Activated CD4-positive, alpha-beta memory T cell treated with anti-CD3 and anti-CD28 coated beads for 36 hours (primary cell): ENCODE measurements around the gene SCYL1. TPM values are rescaled to one million over a fixed set of nuclear protein-coding genes. Genes with fewer than 3 reads are reported as not detected.

Source experiments
- CTCF ChIA-PET: fragments of 350-600 bp; sonication (Branson Sonifier 250); formaldehyde crosslinking; loops from one replicate; lab custom pipeline; 2021; ENCODE audit warnings: antibody characterized with exemption, inconsistent platforms; lab: Charles Lee
- POLR2A ChIA-PET: fragments of 350-600 bp; sonication (Branson Sonifier 250); formaldehyde crosslinking; loops from one replicate; lab custom pipeline; 2021; ENCODE audit warnings: antibody characterized with exemption; lab: Charles Lee
- DNase-seq: peaks from one replicate; pipeline ENCODE4 v3.0.0-alpha.2; 2020
- H3K27ac Mint-ChIP-seq: one replicate; pipeline ENCODE4 v1.8.0; 2021; ENCODE audit warnings: mixed read lengths
- H3K27me3 Mint-ChIP-seq: one replicate; pipeline ENCODE4 v1.8.0; 2021; ENCODE audit warnings: mixed read lengths
- H3K36me3 Mint-ChIP-seq: one replicate; pipeline ENCODE4 v1.8.0; 2021; ENCODE audit warnings: mixed read lengths
- H3K4me1 Mint-ChIP-seq: one replicate; pipeline ENCODE4 v1.8.0; 2021; ENCODE audit warnings: low read depth, mixed read lengths
- H3K4me3 Mint-ChIP-seq: one replicate; pipeline ENCODE4 v1.8.0; 2021; ENCODE audit warnings: mild to moderate bottlenecking, mixed read lengths
- H3K9me3 Mint-ChIP-seq: one replicate; pipeline ENCODE4 v1.8.0; 2021; ENCODE audit warnings: mixed read lengths
- intact Hi-C: fragments of 100-400 bp; cut with micrococcal nuclease; formaldehyde crosslinking; loops from one replicate; pipeline ENCODE4 v1.15.1; 2023
- total RNA-seq, 2 experiments: library from RNA; stranded (reverse); gene quantifications; one replicate each; pipeline ENCODE4 v1.2.3, GENCODE V29; 2021

SCYL1 gene
- total RNA-seq, 2 experiments from 2014 or later, result 67.8 to 69.8 TPM

GRCh38 chr11:65538915-65539743, 14.2 kb downstream of the SCYL1 start:
- CTCF ChIA-PET, result interaction anchor here (0.7 to 10.8 kb wide), 13 partner anchors 9 to 114 kb away, joined by 3 to 176 read pairs (median 21); partner anchors contain the start of genes EHBP1L1, FAM89B, KCNK7 and LTBP3
- H3K36me3 Mint-ChIP-seq, result peaks cover 11% of the 10 kb centered on the region

GRCh38 chr11:65539744-65540289, 14.9 kb downstream of the SCYL1 start:
- peaks cover 13% of the 10 kb centered on the region for H3K4me1 Mint-ChIP-seq
- no peaks in the 10 kb centered on the region for H3K27me3 Mint-ChIP-seq
- no peaks in the 10 kb centered on the region for H3K9me3 Mint-ChIP-seq
- peak overlapping the region; percentile 87 for H3K27ac Mint-ChIP-seq
- H3K4me3 Mint-ChIP-seq, result peak overlapping the region; percentile 79
- H3K36me3 Mint-ChIP-seq, result peaks cover 12% of the 10 kb centered on the region
- intact Hi-C loops, result loop anchor here (1.0 to 2.0 kb wide), 5 partner anchors 17 to 74 kb away; partner anchors contain the start of genes MAP3K11 and ZNRD2
- DNase-seq, result no peak
- ChIA-PET CTCF (interaction anchor here (0.6 to 10.8 kb wide), 21 partner anchors 9 to 152 kb away, joined by 3 to 176 read pairs (median 9); partner anchors contain the start of genes EHBP1L1, FAM89B, FRMD8 and KCNK7), POLR2A (interaction anchor here (0.8 to 3.3 kb wide), 13 partner anchors 13 to 117 kb away, joined by 3 to 17 read pairs (median 6); partner anchors contain the start of genes EHBP1L1, FAM89B, MALAT1 and NEAT1)

More at GRCh38 chr11:65538915-65539743, 14.2 kb downstream of the SCYL1 start:
- Mint-ChIP-seq H3K4me1 (peaks cover 10% of the 10 kb centered on the region), H3K27ac (no peak overlapping the region), H3K27me3 (no peaks in the 10 kb centered on the region), H3K9me3 (no peaks in the 10 kb centered on the region), H3K4me3 (no peak overlapping the region)
- no peak for DNase-seq
- POLR2A ChIA-PET, result interaction anchor here (0.9 to 3.3 kb wide), 7 partner anchors 11 to 116 kb away, joined by 3 to 17 read pairs (median 5); partner anchors contain the start of genes EHBP1L1, FAM89B, NEAT1 and SCYL1
- intact Hi-C loops, result no loop called here

- peak; percentile 94 for DNase-seq
- H3K27ac Mint-ChIP-seq, result peak overlapping the region; percentile 87
- POLR2A ChIA-PET, result interaction anchor here (0.8 to 3.3 kb wide), 14 partner anchors 12 to 117 kb away, joined by 3 to 17 read pairs (median 6); partner anchors contain the start of genes EHBP1L1, FAM89B, MALAT1 and NEAT1
- intact Hi-C loops, result loop anchor here (1.0 to 2.0 kb wide), 5 partner anchors 16 to 74 kb away; partner anchors contain the start of genes MAP3K11 and ZNRD2
- peak overlapping the region; percentile 79 for H3K4me3 Mint-ChIP-seq
- CTCF ChIA-PET, result interaction anchor here (0.6 to 10.8 kb wide), 28 partner anchors 8 to 186 kb away, joined by 3 to 176 read pairs (median 6); partner anchors contain the start of genes EHBP1L1, FAM89B, FRMD8 and KCNK7
- no peaks in the 10 kb centered on the region for H3K27me3 Mint-ChIP-seq
- H3K4me1 Mint-ChIP-seq, result peaks cover 20% of the 10 kb centered on the region
- H3K36me3 Mint-ChIP-seq, result peaks cover 12% of the 10 kb centered on the region
- H3K9me3 Mint-ChIP-seq, result no peaks in the 10 kb centered on the region
These were observed 15.6 kb downstream of the SCYL1 start for GRCh38 chr11:65540290-65541092.

DNA sequence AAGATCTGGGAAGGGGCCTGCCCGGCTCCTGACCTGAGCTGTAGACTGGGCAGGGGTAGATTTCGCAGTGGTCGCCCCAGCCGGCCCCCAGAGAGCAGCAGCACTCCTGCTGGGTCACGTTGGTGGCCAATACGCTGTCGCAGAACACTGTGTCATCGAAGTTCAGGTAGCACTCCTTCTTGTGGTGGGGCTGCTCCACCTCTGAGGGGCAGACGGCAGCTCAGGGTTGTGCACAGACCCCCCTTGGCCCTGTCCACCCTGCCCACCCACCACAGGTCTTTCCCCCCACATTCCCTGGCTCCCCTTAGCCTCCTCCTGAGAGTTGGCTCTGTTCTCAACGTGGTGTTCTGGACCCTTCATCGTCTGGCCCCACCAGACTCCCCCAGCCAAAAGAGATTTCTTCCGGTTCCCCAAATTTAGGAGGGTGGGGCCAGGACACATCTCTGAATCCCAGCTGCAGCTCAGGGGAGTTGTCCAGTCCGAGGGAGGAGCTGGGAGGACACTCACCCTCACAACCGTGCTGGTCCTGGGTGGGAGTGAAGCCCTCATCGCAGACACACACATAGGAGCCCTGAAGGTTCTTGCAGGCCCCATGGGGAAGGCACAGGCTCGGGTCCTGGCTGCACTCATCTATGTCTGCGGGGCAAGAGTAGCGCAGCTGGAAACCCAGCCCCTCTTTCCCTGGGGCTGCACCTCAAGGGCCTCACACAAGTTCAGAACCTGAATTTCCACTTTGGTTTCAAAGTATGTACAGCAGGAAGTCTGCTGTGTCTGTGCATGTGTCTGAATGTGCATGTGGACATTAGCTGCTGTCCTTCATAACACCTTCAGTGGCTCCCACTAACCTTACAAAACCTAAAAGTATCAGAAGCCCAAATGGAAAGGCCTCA, 16.5 kb downstream of the SCYL1 start:
- Mint-ChIP-seq H3K36me3 (peaks cover 10% of the 10 kb centered on the region), H3K4me1 (peaks cover 27% of the 10 kb centered on the region), H3K9me3 (no peaks in the 10 kb centered on the region), H3K27me3 (no peaks in the 10 kb centered on the region), H3K27ac (peak overlapping the region; percentile 87), H3K4me3 (peak overlapping the region; percentile 79)
- intact Hi-C loops, result loop anchor here (2.0 kb wide), 1 partner anchor 15 kb away; no protein-coding TSS in a partner anchor
- ChIA-PET POLR2A (interaction anchor here (0.7 to 3.3 kb wide), 10 partner anchors 12 to 354 kb away, joined by 3 to 17 read pairs (median 6); partner anchors contain the start of genes FAM89B, NEAT1, PCNX3 and ZNRD2), CTCF (interaction anchor here (0.7 to 10.8 kb wide), 27 partner anchors 7 to 211 kb away, joined by 3 to 176 read pairs (median 5); partner anchors contain the start of genes EHBP1L1, FAM89B, FRMD8 and LTBP3)
- DNase-seq, result no peak

DNA sequence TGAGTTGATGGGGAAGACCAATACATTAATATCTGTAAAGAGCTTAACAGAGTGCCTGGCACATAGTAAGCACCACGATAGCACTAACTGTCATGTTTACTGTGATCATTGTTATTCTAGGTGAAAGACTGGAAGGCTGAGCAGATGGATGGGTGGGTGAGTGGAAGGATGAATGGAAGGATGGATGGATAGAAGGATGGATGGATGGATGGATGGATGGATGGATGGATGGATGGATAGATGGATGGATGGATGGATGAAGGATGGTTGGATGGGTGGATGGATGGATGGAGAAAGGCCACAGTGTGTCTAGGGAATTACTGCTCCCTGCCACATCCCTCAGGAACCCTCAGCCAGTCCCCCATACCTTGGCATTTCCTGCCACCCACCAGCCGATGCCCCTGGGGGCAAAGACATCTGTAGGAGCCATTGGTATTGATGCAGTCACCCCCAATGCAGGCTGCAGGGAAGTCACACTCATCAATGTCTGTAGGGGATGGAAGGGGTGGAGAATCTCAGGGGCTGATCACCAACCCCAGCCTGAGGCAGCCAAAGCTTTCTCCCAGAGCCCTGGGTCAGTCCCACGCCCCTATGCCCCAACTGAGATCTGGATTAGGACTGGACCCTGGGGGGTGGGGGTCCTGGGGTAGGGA, 18.0 kb downstream of the SCYL1 start:
- no peaks in the 10 kb centered on the region for H3K9me3 Mint-ChIP-seq
- intact Hi-C loops, result no loop called here
- DNase-seq, result no peak
- H3K4me3 Mint-ChIP-seq, result no peak overlapping the region
- ChIA-PET POLR2A (interaction anchor here (0.9 to 3.3 kb wide), 2 partner anchors 30 to 72 kb away, joined by 3 to 17 read pairs; partner anchors contain the start of gene FAM89B), CTCF (interaction anchor here (3.2 to 10.8 kb wide), 5 partner anchors 9 to 51 kb away, joined by 31 to 176 read pairs (median 50); partner anchors contain the start of genes EHBP1L1, FAM89B and ZNRD2)
- H3K27me3 Mint-ChIP-seq, result no peaks in the 10 kb centered on the region
- H3K4me1 Mint-ChIP-seq, result peaks cover 37% of the 10 kb centered on the region
- H3K36me3 Mint-ChIP-seq, result peaks cover 8% of the 10 kb centered on the region
- peak overlapping the region; percentile 4 for H3K27ac Mint-ChIP-seq

- POLR2A ChIA-PET, result interaction anchor here (0.6 to 0.9 kb wide), 2 partner anchors 25 to 41 kb away, joined by 3 read pairs; partner anchors contain the start of gene ZNRD2
- Mint-ChIP-seq H3K27ac (peak overlapping the region; percentile 88), H3K27me3 (no peaks in the 10 kb centered on the region), H3K9me3 (no peaks in the 10 kb centered on the region), H3K36me3 (peaks cover 10% of the 10 kb centered on the region), H3K4me1 (peaks cover 50% of the 10 kb centered on the region), H3K4me3 (peak overlapping the region; percentile 77)
- intact Hi-C loops, result loop anchor here (1.0 kb wide), 2 partner anchors 11 to 24 kb away; partner anchors contain the start of gene ZNRD2
- CTCF ChIA-PET, result interaction anchor here (2.3 to 10.8 kb wide), 2 partner anchors 28 to 42 kb away, joined by 8 to 176 read pairs; partner anchors contain the start of genes EHBP1L1, FAM89B and ZNRD2
- no peak for DNase-seq
These were observed 21.0 kb downstream of the SCYL1 start for GRCh38 chr11:65545853-65546216.

DNA sequence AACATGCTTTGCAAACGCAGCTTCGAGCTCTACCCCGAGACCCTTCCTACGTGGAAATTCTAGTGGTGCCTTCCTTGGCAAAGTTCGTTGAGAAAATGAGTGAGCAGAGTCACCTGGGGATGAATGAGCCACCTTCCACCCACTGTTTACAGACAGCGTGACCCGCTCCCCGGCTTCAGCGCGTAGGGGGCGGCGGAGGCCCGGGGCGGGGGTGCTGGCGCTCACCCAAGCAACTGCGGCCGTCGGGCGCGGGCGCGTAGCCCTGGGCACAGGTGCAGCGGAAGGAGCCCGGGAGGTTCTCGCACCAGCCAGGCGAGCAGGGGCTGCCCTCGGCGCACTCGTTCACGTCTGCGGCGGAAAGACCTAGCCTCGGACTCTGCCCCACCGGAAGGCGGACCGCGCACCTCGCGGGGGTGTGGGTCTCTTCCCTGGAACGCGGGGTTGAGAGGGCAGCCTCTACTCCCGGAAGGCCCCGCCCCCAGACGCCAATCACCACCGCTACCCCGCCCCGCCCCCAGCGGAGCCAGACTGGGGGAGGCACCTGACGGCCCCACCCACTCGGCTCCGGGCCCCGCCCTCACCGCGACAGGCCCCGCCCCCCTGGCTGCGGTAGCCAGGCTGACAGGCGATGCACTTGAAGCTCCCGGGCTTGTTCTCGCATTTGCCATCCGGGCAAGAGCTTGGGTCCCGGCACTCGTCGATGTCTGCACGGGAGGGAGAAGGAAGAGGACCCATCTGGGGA, 21.5 kb downstream of the SCYL1 start:
- peak overlapping the region; percentile 77 for H3K4me3 Mint-ChIP-seq
- peaks cover 12% of the 10 kb centered on the region for H3K36me3 Mint-ChIP-seq
- peaks cover 47% of the 10 kb centered on the region for H3K4me1 Mint-ChIP-seq
- intact Hi-C loops, result loop anchor here (1.0 kb wide), 2 partner anchors 11 to 24 kb away; partner anchors contain the start of gene ZNRD2
- DNase-seq, result peak; percentile 99
- CTCF ChIA-PET, result interaction anchor here (1.0 to 10.8 kb wide), 5 partner anchors 9 to 42 kb away, joined by 3 to 176 read pairs (median 5); partner anchors contain the start of genes EHBP1L1, FAM89B and ZNRD2
- H3K27ac Mint-ChIP-seq, result peak overlapping the region; percentile 88
- H3K9me3 Mint-ChIP-seq, result no peaks in the 10 kb centered on the region
- POLR2A ChIA-PET, result interaction anchor here (0.6 to 1.0 kb wide), 7 partner anchors 11 to 41 kb away, joined by 3 to 5 read pairs (median 3); partner anchors contain the start of genes EHBP1L1 and ZNRD2
- no peaks in the 10 kb centered on the region for H3K27me3 Mint-ChIP-seq

- peak overlapping the region; percentile 2 for H3K4me3 Mint-ChIP-seq
- no peak overlapping the region for H3K27ac Mint-ChIP-seq
- peaks cover 19% of the 10 kb centered on the region for H3K36me3 Mint-ChIP-seq
- H3K27me3 Mint-ChIP-seq, result no peaks in the 10 kb centered on the region
- H3K9me3 Mint-ChIP-seq, result no peaks in the 10 kb centered on the region
- intact Hi-C loops, result no loop called here
- ChIA-PET CTCF (interaction anchor here (1.6 to 10.8 kb wide), 3 partner anchors 7 to 41 kb away, joined by 5 to 176 read pairs (median 8); partner anchors contain the start of genes EHBP1L1, FAM89B and ZNRD2), POLR2A (interaction anchor here (0.9 kb wide), 3 partner anchors 10 to 28 kb away, joined by 3 read pairs; partner anchors contain the start of genes EHBP1L1 and ZNRD2)
- no peak for DNase-seq
- H3K4me1 Mint-ChIP-seq, result peaks cover 53% of the 10 kb centered on the region
These were observed 22.7 kb downstream of the SCYL1 start for GRCh38 chr11:65547446-65548125.
